AG10803 (cell line): ENCODE results near the gene GRIK3.

Experiments used
- DNase-seq: peaks from one replicate; pipeline ENCODE4 v3.0.0; 2010; ENCODE audit warnings: low read depth
- H3K4me3 ChIP-seq: 2 replicates; pipeline ENCODE4 v1.5.1; 2011; ENCODE audit warnings: mild to moderate bottlenecking, low read length, control low read depth
- TF ChIP-seq, protein P1 (sequence below): conservative IDR thresholded peaks from 2 replicates; pipeline ENCODE4 v1.5.1; 2011; ENCODE audit warnings: mild to moderate bottlenecking, low read length, control low read depth, inconsistent platforms

GRIK3 gene

DNA sequence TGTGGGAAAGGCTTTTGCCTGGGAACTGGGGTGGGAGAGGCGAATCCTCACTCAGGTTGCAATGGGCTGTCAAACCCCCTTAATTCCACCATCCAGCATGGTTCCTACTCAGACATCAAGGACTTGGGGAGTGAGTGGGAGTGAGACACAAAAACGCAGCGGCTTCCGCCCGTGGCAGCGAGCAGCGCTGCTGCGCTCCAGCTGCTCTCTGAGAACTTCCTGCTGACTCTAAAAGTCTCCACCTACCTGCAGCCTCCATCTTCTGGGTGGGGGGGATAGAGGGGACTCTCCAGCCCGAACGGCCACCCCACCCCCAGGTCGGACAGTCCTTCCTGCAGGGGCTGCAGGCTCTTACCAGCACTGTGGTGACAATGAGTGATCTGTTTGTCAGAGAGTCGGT is 184.4 kb downstream of the GRIK3 start:
- no peak overlapping the region for H3K4me3 ChIP-seq
- TF ChIP-seq, protein P1, sequence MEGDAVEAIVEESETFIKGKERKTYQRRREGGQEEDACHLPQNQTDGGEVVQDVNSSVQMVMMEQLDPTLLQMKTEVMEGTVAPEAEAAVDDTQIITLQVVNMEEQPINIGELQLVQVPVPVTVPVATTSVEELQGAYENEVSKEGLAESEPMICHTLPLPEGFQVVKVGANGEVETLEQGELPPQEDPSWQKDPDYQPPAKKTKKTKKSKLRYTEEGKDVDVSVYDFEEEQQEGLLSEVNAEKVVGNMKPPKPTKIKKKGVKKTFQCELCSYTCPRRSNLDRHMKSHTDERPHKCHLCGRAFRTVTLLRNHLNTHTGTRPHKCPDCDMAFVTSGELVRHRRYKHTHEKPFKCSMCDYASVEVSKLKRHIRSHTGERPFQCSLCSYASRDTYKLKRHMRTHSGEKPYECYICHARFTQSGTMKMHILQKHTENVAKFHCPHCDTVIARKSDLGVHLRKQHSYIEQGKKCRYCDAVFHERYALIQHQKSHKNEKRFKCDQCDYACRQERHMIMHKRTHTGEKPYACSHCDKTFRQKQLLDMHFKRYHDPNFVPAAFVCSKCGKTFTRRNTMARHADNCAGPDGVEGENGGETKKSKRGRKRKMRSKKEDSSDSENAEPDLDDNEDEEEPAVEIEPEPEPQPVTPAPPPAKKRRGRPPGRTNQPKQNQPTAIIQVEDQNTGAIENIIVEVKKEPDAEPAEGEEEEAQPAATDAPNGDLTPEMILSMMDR, result no peak
- no peak for DNase-seq

DNA sequence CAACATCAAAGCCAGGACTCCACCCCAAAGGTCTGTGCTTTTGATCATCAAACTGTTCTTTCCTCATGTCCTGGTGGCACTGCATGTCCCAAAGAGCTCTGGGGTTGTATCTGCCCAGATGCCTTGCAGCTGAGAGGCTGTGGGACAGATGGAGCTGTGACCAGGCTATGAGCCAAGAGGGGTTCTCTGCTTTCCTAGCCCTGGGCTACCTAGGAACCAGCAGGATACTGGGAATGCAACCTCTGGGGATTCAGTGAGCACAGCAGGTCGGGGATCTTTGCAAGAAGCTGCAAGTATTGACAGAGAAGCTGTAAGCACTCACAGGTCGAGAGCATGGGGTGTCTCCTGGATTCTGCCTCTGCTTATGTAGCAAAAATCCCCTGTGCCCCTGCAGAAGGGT is 186.6 kb downstream of the GRIK3 start:
- H3K4me3 ChIP-seq, result no peak overlapping the region
- DNase-seq, result no peak
- TF ChIP-seq, protein P1, result no peak

DNA sequence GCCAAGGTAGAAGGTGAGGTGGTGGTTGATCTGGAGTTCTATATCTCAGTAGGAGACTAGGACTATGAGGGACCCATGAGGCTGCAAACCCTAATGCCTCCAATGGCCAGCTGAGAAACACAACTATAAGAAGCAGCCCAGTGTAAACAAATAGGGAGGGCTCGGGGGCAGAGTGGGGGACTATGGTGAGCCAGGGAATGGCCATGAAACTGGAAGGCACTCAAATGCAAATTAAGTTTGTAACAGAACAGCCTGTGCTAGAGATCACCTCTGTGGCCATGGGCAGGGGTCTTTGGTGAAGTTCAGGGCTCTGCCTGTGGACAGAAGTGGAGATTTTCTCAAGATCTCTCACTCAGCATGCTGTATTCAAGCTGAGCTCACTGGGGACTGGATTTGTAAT is 187.1 kb downstream of the GRIK3 start:
- TF ChIP-seq, protein P1, result no peak
- no peak overlapping the region for H3K4me3 ChIP-seq
- DNase-seq, result no peak

DNA sequence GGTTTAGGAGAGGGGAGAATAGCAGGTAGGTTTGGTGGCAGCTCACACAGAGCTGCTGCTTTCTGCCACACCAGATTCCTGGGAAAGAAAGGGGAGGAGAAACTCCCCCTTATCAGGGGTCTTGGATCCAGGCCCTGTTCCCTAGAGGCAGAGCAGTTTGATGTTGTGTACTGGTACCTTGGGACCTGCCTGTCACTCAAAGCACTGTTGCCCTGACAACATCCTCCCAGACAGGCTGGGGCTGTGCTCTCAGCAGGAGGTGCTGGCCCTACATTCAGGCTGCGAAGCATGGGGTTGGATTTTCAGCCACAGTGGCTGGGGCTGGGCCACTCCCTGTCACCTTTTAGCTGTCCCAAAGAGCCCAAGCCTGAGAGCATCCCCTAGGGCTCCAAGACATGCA is 188.0 kb downstream of the GRIK3 start:
- DNase-seq, result no peak
- H3K4me3 ChIP-seq, result no peak overlapping the region
- TF ChIP-seq, protein P1, result no peak

DNA sequence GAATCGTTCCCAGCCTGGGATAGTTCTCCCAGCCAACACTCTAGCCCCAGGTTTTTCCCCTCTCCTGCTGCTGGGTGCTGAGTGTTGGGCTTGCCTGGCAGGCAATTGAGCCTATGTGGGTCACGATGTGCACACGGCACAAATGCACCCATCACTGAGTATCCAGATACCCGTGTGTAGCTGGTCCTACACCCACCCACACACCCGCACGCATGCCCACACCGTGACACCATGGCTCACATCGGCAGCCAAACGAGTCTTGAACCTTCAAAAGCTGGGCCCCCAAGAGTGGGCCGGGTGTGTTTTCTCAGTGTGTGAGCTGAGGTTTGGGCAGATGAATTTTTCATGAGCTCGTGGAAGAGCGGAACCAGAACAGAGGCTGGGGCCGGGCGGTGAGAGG is 188.5 kb downstream of the GRIK3 start:
- TF ChIP-seq, protein P1, result no peak
- no peak overlapping the region for H3K4me3 ChIP-seq
- no peak for DNase-seq

DNA sequence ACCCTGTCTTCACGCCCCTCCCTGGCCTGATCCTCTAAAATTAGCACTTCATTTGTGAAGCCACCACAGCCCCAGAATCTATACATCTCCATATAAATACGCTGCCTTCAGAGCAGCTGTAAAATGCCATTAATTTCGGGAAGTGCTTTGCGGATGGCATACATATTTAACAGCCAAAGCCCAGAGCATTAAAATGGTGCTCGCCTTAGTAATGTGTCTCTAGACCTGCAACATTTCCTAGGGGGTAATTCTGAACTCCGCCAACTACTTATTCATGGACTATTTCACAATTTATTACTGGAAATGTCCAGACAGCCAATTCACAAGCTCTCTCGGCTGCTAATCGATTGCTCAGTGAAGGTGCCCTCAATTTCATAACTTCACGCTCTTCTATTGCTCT is 189.4 kb downstream of the GRIK3 start:
- DNase-seq, result no peak
- no peak overlapping the region for H3K4me3 ChIP-seq
- TF ChIP-seq, protein P1, result no peak

DNA sequence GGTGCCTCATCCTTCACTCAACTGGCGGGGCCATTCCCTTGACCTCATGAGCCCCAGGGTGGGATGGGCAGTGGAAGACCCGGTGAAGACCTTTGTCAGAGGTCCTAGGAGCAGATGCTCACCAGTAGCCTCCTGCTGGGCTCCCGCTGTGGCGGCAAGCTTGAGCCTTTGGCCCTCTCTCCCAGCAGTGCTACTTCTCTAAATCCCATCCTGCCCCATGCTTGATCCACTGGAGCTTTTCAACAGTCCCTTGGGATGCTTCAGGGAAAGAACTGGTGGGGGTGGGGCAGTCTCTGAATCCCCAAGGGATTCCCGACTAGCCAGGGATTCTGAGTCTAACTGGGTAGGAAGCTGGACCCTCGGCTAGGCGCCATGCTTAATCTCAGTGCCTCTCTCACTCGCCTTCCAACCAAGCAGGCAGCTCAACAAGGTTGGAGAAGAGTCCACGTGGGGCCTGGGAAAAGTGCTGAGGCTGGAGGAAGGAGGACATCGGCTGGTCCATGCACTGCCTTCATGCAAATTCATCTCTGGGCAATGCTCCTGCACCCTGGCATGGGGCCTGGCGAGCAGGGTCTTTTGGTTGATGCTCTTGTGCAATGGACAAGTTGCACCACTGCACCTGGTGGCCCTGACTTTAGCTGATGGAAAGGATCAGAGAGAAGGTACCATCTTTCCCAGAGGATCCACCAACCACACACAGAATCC is 190.3 kb downstream of the GRIK3 start:
- no peak overlapping the region for H3K4me3 ChIP-seq
- no peak for DNase-seq
- TF ChIP-seq, protein P1, result no peak
